H54 (cell line): ENCODE data around the gene RUFY1.
A peak's percentile ranks its signal among the peaks of the same experiment; 100 is the strongest.
"Not testable (repeated sequence)": the region's sequence is repeated elsewhere in the genome, so short reads cannot be mapped to it uniquely, and the experiment has no call there.

Experiments
- DNase-seq: peaks from one replicate; pipeline ENCODE4 v3.0.0; 2011; ENCODE audit warnings: low spot score, mixed read lengths; ENCODE audit not compliant: insufficient read length
- FAIRE-seq: peaks from 3 replicates; lab custom pipeline; 2011; peaks lifted over from hg19 to GRCh38; lab: Jason Lieb, UNC
- POLR2A ChIP-seq: IDR thresholded peaks from 2 replicates; pipeline ENCODE4 v1.6.1; 2011; ENCODE audit warnings: low read depth, mild to moderate bottlenecking, low read length

Gene RUFY1

DNA sequence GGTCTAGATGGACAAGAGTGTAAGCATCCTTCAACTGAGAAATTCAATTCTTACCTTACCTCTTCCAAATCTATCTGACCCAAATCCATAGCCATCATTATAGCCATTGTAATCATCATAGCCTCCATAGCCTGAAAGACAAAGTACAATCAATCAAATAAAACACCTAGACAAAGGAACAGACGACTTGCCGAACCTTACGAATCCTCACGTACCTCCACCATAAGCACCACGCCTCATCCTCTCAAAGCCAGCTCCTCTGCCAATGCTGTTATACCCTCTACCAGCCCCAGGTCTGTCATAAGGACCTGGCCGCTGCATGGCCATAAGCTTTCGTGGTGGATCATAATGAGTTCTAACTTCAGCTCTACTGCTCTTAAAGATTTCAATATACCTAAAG is 67.6 kb downstream of the RUFY1 start:
- TF ChIP-seq POLR2A = no peak

DNA sequence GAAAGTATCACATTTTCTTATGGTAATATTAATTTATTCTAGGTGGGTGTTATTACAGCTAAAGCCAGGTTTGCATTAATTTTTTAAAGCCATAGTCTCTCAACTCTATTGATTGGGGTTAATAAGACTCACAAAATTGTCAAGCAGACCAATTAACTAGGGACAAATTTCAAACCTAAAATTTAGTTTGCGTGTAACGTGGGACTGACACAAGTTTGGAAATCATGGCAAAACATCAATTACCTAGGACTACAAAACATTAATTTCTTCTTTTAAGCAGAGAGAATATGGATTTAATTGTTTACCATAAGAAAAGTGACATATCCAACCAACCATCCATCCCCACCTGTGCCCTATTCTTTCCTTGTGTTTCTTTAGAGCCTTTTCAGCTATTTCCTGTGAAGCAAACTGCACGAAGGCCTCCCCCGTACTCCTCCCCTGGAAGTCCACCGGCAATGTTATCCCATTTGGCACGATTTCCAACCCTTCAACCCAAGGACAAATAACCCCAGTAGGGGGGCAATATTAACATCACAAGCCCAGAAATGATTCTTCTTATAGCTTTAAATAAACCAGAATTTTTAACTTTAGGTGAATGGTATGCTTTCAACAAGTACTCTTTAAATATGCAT is 68.7 kb downstream of the RUFY1 start:
- no peak for FAIRE-seq
- TF ChIP-seq POLR2A = no peak
- DNase-seq = no peak

More for the DNA sequence above, 67.6 kb downstream of the RUFY1 start:
- FAIRE-seq (no peak), DNase-seq (no peak)

DNA sequence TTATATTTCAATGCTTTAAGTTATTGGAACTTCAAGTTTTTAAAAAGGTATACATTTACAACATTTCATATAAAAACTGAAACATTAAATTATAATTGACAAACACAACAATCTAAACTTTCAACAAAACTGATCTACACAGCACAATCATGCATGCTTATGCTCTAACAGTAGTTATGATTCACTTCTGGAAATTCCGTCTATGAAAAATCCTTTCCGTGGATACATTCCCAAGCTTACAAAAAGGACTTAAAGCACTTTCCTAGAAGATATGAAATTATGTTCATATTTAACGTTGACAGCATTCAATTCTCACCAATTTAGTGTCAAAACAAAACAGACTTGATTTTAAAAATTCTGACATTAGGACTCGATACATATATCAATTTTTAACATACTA is 69.4 kb downstream of the RUFY1 start:
- DNase-seq (no peak), FAIRE-seq (no peak)
- no peak for TF ChIP-seq POLR2A

DNA sequence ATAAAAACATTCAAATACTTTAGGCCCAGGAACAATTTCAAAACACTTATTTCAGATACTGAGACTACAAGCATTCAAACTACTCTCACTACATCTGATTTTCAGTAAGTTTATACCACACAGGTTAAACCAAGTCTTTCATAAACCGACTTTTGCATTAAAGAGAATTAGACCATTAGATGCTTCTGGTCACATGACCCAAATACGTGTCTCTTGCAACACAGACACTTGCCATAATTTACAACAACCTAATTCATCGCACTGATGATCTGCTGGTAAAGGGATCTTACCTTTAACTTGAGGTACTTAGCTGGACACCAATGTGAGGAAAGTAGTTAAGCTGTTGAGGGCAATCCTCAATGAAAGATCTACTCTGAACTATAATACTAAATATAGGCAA is 69.9 kb downstream of the RUFY1 start:
- FAIRE-seq (no peak), DNase-seq (no peak)
- no peak for TF ChIP-seq POLR2A

DNA sequence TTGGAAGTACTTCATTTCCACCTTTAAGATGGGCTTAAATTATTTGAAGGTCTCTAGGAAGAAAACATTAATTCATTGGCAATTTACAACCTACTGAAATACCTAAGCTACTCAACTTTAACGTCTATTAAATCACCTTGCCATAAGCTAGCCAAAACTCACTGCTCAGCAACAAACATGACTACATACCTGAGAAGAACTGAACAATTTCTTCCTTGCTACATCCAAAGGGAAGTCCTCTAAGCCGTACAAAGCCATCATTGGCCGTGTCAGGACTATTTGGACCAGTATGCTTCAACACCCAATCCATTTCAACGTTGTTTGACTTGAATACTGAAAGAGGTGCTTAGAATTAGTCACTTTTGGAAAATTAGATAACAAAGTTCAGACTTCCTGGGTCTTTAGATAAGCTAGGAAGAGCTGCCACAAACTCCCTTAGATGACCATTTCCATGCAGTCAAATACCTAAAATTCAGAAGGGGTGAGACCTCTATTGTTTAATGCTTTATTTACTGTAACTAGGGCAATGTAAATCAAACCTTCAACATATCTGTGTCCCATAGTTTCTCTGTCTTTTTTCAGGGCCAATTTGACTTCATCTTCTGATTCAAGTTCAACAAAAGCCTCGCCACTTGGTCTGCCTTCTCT is 70.5 kb downstream of the RUFY1 start:
- no peak for DNase-seq
- no peak for TF ChIP-seq POLR2A
- FAIRE-seq = no peak

DNA sequence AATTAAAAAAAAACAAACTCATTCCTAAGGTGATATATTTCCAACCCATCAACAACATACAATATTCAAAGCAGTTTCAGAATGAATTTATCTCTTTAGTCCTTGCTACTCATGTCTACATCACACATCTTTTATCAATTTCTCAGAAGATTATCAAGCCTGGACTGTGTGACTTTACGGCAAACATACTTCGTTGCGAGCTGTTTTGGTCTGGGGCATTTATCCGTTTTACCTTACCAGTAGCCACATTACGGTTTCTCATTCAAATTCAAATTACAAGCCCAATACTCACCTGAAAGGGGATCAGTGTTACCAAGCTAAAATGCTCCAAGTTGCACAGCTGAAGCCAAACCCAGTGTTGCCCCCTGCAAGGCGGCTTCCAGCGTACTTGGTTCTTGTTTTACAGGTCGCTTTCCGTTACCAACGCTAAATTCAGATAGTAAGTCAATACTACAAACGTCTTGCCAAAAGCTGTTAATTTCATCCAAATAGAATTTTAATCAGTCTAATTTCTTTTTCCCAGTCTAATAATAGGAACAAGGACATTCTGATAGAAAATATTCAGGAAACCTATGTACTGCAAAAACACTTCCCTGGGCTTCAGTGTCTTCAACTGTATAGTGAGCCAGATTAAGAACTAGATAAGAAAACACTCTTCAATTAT is 71.3 kb downstream of the RUFY1 start:
- FAIRE-seq (no peak), DNase-seq (no peak)
- TF ChIP-seq POLR2A = no peak

DNA sequence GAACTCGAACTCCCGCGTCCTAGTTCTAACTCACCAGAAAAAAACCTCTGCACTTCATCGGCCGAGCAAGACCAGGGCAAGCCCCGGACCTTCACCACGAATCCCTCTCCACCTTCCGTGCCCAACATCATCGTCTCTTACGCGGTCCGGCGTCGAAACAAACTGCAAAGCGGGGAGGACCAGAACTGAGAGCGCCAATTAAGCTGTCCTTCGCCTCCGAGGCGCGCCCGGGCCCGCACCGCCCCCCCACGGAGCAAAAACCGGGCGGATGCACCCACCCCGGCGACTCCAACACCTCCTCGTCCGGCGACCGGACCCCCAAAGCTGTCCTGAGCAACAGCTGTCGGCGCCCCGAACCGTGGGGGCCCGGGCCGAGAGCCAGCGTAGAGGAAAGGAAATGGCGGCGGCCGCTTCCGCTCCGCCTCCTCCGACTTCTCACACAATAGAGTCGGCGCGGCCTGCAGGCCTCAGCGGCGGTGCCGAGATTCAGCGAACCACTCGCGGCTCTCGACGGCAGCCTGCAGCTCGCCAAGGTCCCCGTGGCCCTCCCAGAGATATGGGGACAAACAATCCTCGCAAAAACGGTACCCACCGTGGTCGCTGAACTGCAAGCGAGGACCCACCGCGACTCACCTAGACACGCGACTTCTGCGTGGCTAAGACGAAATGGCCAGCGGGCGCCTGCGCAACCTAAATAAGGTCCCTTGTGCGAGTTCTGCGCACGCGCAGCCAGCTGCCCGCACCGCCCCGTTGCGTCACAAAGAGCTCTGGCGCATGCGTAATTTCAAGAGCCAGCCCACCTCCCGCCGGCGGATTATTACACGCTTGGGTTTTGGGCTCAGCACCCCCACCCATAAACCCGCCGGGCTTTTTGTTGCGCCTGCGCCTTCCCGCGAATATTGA is 72.9 kb downstream of the RUFY1 start, which contains the start of gene HNRNPH1:
Gene HNRNPH1 (minus strand): TSS at position 669 of the 903 bp plus-strand sequence. CDS start 538 bp downstream, at position 131.
- TF ChIP-seq POLR2A = peak; percentile 100
- peak; percentile 27 for FAIRE-seq
- peak; percentile 100 for DNase-seq

DNA sequence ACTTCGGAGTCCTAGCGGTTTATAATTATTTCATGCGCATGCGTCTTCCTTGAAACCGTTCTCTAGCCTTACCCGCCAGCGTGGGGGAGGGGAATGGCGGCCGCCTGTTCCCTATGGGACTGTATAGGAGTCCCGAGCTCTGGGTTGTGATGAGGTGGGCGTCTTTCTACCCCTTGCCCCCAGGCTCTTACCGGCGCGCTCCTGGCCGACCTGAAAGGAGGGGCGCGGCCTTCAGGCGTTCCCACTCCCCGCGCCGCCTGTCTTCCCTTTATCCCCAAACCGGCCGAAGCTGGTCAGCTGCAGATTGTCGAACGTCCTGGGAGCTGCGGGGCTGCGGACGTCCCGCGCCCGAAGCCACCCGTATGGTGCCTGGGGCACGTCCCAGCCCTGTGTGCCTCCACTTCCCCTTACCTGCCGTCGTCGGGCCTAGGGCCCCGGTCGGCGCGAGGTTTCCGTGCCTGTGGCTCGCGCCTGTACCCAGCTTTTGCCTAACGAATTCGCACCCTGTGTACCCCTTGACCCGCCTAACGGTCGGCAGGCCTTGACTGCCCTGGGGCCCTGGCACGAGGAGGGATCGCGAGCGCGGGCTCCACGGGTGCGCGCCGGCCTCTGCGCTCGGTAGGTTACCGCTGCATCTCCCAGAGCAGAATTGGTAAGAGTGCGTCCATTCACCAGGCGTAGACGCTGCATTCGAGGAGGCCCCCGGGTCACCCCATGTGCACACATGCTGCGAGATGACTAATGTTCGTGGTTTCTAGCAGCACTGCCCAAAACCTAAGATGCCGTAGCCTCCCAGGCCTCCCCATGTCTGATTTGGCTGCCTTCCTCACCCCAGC is 73.8 kb downstream of the RUFY1 start:
- TF ChIP-seq POLR2A = peak; percentile 1; the same call in 1 of the 2 replicates
- FAIRE-seq (peak; percentile 52), DNase-seq (peak; percentile 99)

DNA sequence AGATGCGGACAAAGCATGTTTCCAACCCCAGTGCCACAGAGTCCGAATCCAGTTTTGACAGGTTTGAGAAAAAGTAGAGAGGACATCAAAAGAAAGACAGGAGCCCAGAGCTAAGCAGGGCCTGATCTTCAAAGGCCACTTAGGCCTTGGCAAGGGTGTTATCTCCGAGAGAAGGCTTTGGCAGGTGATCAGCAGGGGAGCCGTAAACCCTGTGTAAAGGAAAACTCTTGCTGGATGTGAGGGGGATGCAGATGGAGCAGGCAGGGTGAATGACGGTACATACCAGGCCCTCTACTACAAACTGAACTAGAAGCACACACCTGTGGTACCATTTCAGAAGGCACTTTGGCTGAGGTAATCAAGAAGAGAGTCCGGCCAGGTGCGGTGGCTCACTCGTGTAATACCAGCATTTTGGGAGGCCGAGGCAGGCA is 74.5 kb downstream of the RUFY1 start:
- no peak for DNase-seq
- no peak for FAIRE-seq
- no peak for TF ChIP-seq POLR2A

DNA sequence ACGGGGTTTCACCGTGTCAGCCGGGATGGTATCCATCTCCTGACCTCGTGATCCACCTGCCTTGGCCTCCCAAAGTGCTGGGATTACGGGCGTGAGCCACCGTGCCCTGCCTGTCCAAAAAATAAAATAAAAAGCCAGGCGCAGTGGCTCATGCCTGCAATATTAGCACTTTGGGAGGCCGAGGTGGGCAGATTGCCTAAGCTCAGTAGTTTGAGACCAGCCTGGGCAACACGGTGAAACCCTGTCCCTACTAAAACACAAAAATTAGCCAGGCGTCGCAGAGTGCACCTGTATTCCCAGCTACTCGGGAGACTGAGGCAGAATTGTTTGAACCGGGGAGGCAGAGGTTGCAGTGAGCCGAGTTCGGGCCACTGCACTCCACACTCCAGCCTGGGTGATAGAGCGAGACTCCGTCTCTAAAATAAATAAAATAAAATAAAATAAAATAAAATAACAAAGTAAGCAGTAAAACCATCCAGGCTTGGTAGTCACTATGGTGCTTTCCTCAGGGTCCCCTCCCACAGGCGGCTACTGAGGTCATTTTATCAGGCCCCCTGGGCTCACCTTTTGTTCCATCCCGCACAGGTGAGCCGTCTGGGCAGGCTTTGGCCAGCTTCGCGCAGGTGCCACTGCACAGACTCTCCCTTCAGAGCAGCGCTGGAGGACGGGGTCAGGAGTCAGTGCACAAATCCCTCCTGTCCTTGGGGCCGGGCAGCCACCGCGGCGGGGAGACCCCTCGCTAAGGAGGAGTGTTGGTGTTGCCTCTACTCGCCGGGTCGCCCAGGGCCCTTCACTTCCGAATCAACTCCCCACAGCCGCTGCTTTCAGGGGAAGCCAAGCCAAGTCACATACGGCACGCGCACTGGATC is 83.4 kb downstream of the RUFY1 start:
- DNase-seq, FAIRE-seq: not testable (repeated sequence)

DNA sequence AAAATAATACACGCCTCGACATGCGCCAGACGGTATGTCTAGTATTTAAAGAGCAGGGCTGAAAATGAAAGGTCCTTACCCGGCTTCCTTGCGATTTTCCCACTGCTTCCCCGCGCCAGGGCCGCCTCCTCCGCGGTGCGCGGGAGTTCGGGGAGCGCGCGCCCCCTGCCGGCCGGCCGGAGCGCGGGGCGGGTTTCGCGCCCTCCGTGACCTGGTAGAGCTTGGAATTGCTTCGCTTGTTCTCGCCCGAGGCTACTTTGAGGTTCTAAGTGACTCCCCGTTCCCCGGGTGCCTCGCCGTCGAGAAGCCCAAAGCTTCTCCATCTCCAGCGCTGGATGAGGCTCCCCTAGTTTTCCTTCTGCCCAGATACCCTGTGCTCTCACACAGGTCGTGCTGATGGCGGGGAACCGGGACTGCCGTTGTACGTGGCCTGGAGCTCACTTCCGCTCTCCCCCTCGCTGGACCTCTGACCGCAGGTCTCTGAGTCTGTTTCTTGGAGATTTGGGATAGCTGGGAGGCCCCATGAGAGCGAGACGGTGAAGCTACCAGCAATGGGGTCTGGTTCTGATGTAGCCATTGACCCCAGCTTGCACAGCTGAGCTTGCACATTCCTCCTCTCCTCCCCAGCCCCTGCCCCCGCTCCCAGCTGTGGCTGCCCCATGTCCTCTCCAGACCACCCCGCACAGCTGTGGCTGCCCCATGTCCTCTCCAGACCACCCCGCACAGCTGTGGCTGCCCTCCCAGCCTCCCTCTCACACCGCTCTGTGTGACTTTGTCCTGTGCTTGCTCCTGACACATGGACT is 84.2 kb downstream of the RUFY1 start:
- peak; percentile 48 for FAIRE-seq
- DNase-seq = not testable (repeated sequence)

DNA sequence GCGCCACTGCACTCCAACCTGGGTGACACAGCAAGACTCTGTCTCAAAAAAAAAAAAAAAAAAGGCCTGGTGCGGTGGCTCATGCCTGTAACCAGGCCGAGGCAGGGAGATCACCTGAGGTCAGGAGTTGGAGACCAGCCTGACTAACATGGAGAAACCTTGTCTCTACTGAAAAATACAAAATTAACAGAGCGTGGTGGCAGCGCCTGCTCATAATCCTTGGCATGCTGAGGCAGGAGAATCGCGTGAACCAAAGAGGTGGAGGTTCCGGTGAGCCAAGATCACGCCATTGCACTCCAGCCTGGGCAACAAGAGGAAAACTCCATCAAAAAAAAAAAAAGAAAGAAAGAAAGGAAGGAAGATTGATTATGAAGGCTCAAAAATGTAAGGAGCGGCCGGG is 88.9 kb downstream of the RUFY1 start:
- FAIRE-seq = not testable (repeated sequence)

DNA sequence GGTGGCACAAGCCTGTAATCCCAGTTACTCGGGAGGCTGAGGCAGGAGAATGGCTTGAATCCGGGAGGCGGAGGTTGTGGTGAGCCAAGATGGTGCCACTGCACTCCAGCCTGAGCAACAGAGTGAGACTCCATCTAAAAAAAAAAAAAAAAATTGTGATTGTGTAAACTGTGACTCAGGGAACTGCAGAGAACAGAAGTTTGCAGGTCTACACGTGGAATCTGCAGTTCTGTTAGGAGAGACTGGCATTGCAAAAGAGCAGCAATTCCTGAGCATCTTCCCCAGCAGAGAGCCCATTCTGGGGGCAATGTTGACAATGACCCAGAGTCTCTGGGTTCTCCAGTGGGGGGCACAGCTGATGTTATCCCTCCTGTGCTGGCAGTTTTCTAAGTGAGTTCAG is 91.4 kb downstream of the RUFY1 start:
- FAIRE-seq, DNase-seq: not testable (repeated sequence)

More for the DNA sequence above, 88.9 kb downstream of the RUFY1 start:
- DNase-seq = not testable (repeated sequence)

DNA sequence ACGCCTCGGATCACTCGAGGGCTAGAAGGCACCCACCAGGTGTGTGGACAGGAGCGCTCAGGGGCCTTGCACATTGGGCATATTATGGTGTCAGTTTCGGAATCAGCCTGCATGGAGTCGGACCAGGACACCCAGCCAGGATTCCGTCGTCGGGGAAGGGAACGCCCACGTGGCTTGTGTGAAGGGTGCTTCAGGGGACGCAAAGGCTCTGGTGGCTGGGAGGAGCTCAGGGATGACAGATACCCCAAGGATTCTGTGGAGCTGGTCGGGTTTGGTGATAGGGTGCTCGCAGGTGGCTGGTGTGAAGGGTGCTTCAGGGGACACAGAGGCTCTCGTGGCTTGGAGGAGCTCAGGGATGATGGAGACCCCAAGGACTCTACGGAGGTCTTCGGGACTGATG is 92.3 kb downstream of the RUFY1 start:
- not testable (repeated sequence) for FAIRE-seq, DNase-seq

DNA sequence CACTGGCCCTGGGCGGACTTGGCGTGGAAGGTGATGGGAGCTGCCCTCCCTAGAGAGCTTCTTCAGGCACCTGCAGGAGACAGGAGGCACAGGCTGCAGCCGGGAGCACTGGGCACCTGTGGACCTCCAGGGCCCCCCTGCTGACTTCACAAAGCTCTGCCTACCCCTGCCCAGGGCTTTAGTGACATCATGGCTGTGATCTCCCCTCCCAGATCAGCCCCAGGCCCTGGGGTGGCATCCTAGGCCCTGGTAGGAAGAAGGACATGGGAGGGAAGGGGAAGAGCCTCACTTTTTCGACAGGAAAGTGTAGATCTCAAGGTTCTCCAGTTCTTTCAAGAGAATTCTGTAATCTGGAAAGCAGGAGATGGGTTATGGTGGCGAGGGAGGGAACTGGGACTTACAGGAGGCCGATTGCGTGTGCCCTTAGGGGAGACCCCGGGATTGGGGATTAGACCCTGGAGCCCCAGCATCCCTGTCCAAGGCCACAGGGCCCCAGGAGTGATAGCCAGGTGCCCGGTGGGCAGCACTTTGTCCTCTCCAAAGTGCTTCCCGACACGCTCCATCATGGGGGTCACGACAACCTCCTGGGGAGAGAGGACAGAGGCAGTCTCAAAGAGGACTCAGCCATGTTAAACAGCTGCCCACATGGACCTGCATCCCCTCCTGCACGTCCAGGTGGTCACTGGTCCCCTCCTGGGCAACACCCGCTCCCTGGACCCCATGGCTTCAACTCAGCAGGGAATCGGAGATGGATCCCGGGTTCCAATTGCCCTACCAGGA is 93.0 kb downstream of the RUFY1 start:
- FAIRE-seq, DNase-seq: not testable (repeated sequence)
